ENCODE data around the gene LRIG3. TPM values are rescaled to one million over a fixed set of nuclear protein-coding genes. Genes with fewer than 3 reads are reported as not detected.

Gene LRIG3
- polyA plus RNA-seq, 1 of the 3 experiments (the other 2 are of a cell fraction) = 0.03 TPM

DNA sequence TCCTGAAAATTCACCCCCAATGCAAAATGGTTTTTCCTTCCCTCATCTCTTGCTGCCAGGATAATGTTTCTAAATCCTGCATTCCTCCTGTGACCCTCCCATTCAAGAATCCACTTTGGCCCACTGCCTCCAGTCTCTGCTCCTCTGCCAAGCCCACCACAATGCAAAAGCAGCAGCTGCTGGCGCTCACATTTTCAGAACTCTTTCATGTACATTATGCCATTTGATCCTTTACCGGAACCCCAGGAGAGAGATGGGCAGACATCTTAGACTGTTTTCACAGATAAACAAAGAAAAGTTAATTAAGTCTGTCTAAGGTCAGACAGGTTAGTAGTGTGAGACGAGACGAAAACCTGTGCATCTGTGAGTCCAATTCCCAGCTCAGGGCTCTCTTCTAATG lies 12.9 kb downstream of the LRIG3 start:
- Histone ChIP-seq H3K9me3 (no peaks in the 10 kb centered on the region), H3K9ac (no peak overlapping the region), H3K27ac (ENCODE audit: low read depth in 2 of 2, low read length in 1 of 2) (no peak overlapping the region), H3K27me3 (ENCODE audit: insufficient read depth) (peaks cover 8% of the 10 kb centered on the region; the same call in 1 of the 2 replicates), H3K4me2 (no peak overlapping the region), H3K79me2 (ENCODE audit: insufficient read depth) (no peaks in the 10 kb centered on the region), H4K20me1 (ENCODE audit: insufficient read depth) (no peaks in the 10 kb centered on the region), H3K36me3 (replicated peaks in 1 of 2; ENCODE audit: control insufficient read depth in 1 of 2, insufficient read depth in 2 of 2, low read length in 1 of 2) (no peaks in the 10 kb centered on the region), H2AFZ (ENCODE audit: low read depth) (no peak overlapping the region), H3F3A (replicated peaks; ENCODE audit: insufficient read depth) (no peaks in the 10 kb centered on the region), H3K4me3 (ENCODE audit: low read depth in 2 of 2, low read length in 1 of 2) (no peak overlapping the region), H3K9me2 (no peaks in the 10 kb centered on the region), H3K4me1 (ENCODE audit: control insufficient read depth in 1 of 2, insufficient read depth in 2 of 2, low read depth in 1 of 2, low read length in 1 of 2) (no peaks in the 10 kb centered on the region)
- TF ChIP-seq FOXJ3 (CRISPR knock-in tag; IDR thresholded peaks at IDR 0.05) = no peak
- TF ChIP-seq MXI1 (IDR thresholded peaks at IDR 0.05; ENCODE audit: low read depth, low read length) = no peak
- no peak for TF ChIP-seq RAD21 (IDR thresholded peaks at IDR 0.05; ENCODE audit: low read length)
- CTCF ChIA-PET = interaction anchor here (0.6 kb wide), 1 partner anchor 267 kb away, joined by 3 read pairs; no protein-coding TSS in a partner anchor
- DNase-seq = no peak
- 19% methylated on average over 4 of the region's 4 CpGs for WGBS (ENCODE audit: low lambda C conversion rate)
- POLR2A ChIA-PET = no interaction called here

DNA sequence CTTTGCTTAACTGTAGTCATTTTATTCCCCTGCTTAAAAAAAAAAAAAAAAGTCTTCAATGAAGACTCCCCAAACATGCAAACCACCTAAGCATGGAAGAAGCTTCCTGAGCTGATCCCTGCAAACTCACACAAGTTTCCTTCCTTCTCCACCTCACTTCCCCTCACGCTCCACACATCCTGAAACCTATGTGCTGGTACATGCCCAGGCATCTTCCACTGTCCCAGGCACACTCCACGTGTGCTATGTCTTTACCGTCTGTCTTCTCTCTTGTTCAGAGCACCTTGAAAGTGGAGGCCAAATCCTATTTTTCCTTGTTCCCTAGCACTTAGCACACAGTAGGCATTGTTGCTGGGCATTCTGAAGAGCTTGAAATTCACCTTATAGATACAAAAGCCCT lies 13.4 kb downstream of the LRIG3 start:
- H3K36me3 ChIP-seq (replicated peaks in 1 of 2; ENCODE audit: control insufficient read depth in 1 of 2, insufficient read depth in 2 of 2, low read length in 1 of 2) = no peaks in the 10 kb centered on the region
- POLR2A ChIA-PET = no interaction called here
- WGBS (ENCODE audit: low lambda C conversion rate) = 13% methylated on average over 3 of the region's 3 CpGs

More for the DNA sequence above, 13.4 kb downstream of the LRIG3 start:
- H3K27ac ChIP-seq (ENCODE audit: low read depth in 2 of 2, low read length in 1 of 2) = no peak overlapping the region
- no peaks in the 10 kb centered on the region for H3K79me2 ChIP-seq (ENCODE audit: insufficient read depth)
- no peak overlapping the region for H2AFZ ChIP-seq (ENCODE audit: low read depth)
- H3K4me1 ChIP-seq (ENCODE audit: control insufficient read depth in 1 of 2, insufficient read depth in 2 of 2, low read depth in 1 of 2, low read length in 1 of 2) = no peaks in the 10 kb centered on the region
- CTCF ChIA-PET = interaction anchor here (0.6 kb wide), 1 partner anchor 267 kb away, joined by 3 read pairs; no protein-coding TSS in a partner anchor
- DNase-seq = no peak
- H3K4me3 ChIP-seq (ENCODE audit: low read depth in 2 of 2, low read length in 1 of 2) = no peak overlapping the region
- peaks cover 8% of the 10 kb centered on the region; the same call in 1 of the 2 replicates for H3K27me3 ChIP-seq (ENCODE audit: insufficient read depth)
- H3K9ac ChIP-seq = no peak overlapping the region
- no peaks in the 10 kb centered on the region for H4K20me1 ChIP-seq (ENCODE audit: insufficient read depth)
- no peak for TF ChIP-seq MEF2A (IDR thresholded peaks at IDR 0.05; ENCODE audit: borderline replicate concordance, low read depth)
- no peak for TF ChIP-seq NFIC (IDR thresholded peaks at IDR 0.05; ENCODE audit: borderline replicate concordance)
- TF ChIP-seq EZH2phosphoT487 (IDR thresholded peaks at IDR 0.05; ENCODE audit: borderline replicate concordance, low read depth) = no peak
- TF ChIP-seq RCOR1 (IDR thresholded peaks at IDR 0.05; ENCODE audit: low read length) = no peak
- no peak for TF ChIP-seq POLR2AphosphoS5 (IDR thresholded peaks at IDR 0.05; ENCODE audit: low read depth, low read length)
- no peak for TF ChIP-seq CHD2 (IDR thresholded peaks at IDR 0.05; ENCODE audit: low read length, partially characterized antibody)
- TF ChIP-seq ELF1 (IDR thresholded peaks at IDR 0.05) = no peak
- TF ChIP-seq, protein P1, sequence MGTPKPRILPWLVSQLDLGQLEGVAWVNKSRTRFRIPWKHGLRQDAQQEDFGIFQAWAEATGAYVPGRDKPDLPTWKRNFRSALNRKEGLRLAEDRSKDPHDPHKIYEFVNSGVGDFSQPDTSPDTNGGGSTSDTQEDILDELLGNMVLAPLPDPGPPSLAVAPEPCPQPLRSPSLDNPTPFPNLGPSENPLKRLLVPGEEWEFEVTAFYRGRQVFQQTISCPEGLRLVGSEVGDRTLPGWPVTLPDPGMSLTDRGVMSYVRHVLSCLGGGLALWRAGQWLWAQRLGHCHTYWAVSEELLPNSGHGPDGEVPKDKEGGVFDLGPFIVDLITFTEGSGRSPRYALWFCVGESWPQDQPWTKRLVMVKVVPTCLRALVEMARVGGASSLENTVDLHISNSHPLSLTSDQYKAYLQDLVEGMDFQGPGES (IDR thresholded peaks at IDR 0.05; ENCODE audit: low read depth, low read length) = no peak
- TF ChIP-seq, protein P2, sequence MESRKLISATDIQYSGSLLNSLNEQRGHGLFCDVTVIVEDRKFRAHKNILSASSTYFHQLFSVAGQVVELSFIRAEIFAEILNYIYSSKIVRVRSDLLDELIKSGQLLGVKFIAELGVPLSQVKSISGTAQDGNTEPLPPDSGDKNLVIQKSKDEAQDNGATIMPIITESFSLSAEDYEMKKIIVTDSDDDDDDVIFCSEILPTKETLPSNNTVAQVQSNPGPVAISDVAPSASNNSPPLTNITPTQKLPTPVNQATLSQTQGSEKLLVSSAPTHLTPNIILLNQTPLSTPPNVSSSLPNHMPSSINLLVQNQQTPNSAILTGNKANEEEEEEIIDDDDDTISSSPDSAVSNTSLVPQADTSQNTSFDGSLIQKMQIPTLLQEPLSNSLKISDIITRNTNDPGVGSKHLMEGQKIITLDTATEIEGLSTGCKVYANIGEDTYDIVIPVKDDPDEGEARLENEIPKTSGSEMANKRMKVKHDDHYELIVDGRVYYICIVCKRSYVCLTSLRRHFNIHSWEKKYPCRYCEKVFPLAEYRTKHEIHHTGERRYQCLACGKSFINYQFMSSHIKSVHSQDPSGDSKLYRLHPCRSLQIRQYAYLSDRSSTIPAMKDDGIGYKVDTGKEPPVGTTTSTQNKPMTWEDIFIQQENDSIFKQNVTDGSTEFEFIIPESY (IDR thresholded peaks at IDR 0.05; ENCODE audit: borderline replicate concordance, low read depth) = no peak
- TF ChIP-seq, protein P3, sequence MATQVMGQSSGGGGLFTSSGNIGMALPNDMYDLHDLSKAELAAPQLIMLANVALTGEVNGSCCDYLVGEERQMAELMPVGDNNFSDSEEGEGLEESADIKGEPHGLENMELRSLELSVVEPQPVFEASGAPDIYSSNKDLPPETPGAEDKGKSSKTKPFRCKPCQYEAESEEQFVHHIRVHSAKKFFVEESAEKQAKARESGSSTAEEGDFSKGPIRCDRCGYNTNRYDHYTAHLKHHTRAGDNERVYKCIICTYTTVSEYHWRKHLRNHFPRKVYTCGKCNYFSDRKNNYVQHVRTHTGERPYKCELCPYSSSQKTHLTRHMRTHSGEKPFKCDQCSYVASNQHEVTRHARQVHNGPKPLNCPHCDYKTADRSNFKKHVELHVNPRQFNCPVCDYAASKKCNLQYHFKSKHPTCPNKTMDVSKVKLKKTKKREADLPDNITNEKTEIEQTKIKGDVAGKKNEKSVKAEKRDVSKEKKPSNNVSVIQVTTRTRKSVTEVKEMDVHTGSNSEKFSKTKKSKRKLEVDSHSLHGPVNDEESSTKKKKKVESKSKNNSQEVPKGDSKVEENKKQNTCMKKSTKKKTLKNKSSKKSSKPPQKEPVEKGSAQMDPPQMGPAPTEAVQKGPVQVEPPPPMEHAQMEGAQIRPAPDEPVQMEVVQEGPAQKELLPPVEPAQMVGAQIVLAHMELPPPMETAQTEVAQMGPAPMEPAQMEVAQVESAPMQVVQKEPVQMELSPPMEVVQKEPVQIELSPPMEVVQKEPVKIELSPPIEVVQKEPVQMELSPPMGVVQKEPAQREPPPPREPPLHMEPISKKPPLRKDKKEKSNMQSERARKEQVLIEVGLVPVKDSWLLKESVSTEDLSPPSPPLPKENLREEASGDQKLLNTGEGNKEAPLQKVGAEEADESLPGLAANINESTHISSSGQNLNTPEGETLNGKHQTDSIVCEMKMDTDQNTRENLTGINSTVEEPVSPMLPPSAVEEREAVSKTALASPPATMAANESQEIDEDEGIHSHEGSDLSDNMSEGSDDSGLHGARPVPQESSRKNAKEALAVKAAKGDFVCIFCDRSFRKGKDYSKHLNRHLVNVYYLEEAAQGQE (IDR thresholded peaks at IDR 0.05; ENCODE audit: low read depth, low read length) = no peak
- no peak for TF ChIP-seq TAF1 (IDR thresholded peaks at IDR 0.05; ENCODE audit: borderline replicate concordance, low read depth, low read length)
- H3K4me2 ChIP-seq = no peak overlapping the region
- H3F3A ChIP-seq (replicated peaks; ENCODE audit: insufficient read depth) = no peaks in the 10 kb centered on the region
- no peaks in the 10 kb centered on the region for H3K9me3 ChIP-seq
- no peaks in the 10 kb centered on the region for H3K9me2 ChIP-seq

All from SK-N-SH (cell line).